GM20000 (cell line): ENCODE data around the gene DCST1.
"Not testable (repeated sequence)": the region's sequence is repeated elsewhere in the genome, so short reads cannot be mapped to it uniquely, and the experiment has no call there.

Experiments
- DNase-seq: peaks from one replicate; pipeline ENCODE4 v3.0.0; 2012; ENCODE audit warnings: low spot score
- CTCF ChIP-seq: IDR thresholded peaks from 2 replicates; pipeline ENCODE4 v1.5.1; 2012; ENCODE audit warnings: mild to moderate bottlenecking, control low read depth; ENCODE audit errors: extremely low read depth, missing control alignments

DCST1 gene

GRCh38 chr1:154992721-154993571 is 40.7 kb upstream of the DCST1 start:
- no peak for TF ChIP-seq CTCF
- no peak for DNase-seq

GRCh38 chr1:154993572-154994268 is 39.9 kb upstream of the DCST1 start, which contains the start of gene LENEP:
TSS of gene LENEP (plus strand) at chr1:154993586. CDS start at chr1:154993608, 22 bp downstream.
- no peak for DNase-seq
- no peak for TF ChIP-seq CTCF

GRCh38 chr1:154994269-154994587 is 39.4 kb upstream of the DCST1 start:
- TF ChIP-seq CTCF, result no peak
- DNase-seq, result no peak

- no peak for DNase-seq
- TF ChIP-seq CTCF, result no peak
Observed at GRCh38 chr1:154994591-154994990, 39.0 kb upstream of the DCST1 start.

- DNase-seq, result not testable (repeated sequence)
Observed at GRCh38 chr1:154995301-154995983, 38.2 kb upstream of the DCST1 start.

- TF ChIP-seq CTCF, result no peak
- DNase-seq, result no peak
Observed at GRCh38 chr1:154996966-154997701, 36.5 kb upstream of the DCST1 start.

GRCh38 chr1:154998201-154998780 is 35.3 kb upstream of the DCST1 start:
- DNase-seq, result no peak
- peak; percentile 7 for TF ChIP-seq CTCF
